HepG2 (cell line): ENCODE measurements around the gene DENND4C. TPM values are rescaled to one million over a fixed set of nuclear protein-coding genes. Genes with fewer than 3 reads are reported as not detected.
A peak's percentile ranks its signal among the peaks of the same experiment; 100 is the strongest.

Source experiments
- CC2D1A ChIP-seq: sonication (generic); formaldehyde crosslinking; IDR thresholded peaks from 2 replicates; pipeline ENCODE4 v1.8.1; 2023; ENCODE audit warnings: mild to moderate bottlenecking, missing genetic modification reagents
- FOXM1 ChIP-seq: sonication (generic); formaldehyde crosslinking; IDR thresholded peaks from 2 replicates; pipeline ENCODE4 v1.5.0; 2020; ENCODE audit warnings: missing genetic modification reagents
- PCBP2 ChIP-seq: fragments of 200-400 bp; formaldehyde crosslinking; optimal IDR thresholded peaks from 2 replicates; pipeline ENCODE3; 2018; ENCODE audit warnings: low read length, low read depth; ENCODE audit not compliant: poor library complexity, severe bottlenecking
- SETDB1 ChIP-seq: sonication (generic); formaldehyde crosslinking; IDR thresholded peaks from 2 replicates; pipeline ENCODE4 v1.5.1; 2020; ENCODE audit warnings: missing genetic modification reagents, mild to moderate bottlenecking, borderline replicate concordance
- STAG1 ChIP-seq: sonication (generic); formaldehyde crosslinking; IDR thresholded peaks from 2 replicates; pipeline ENCODE4 v1.4.0; 2020; ENCODE audit warnings: missing genetic modification reagents
- ZNF550 ChIP-seq: sonication (generic); formaldehyde crosslinking; IDR thresholded peaks from 2 replicates; pipeline ENCODE4 v1.4.0; 2020; ENCODE audit warnings: mild to moderate bottlenecking, missing genetic modification reagents, borderline replicate concordance
- ZNF629 ChIP-seq: sonication (generic); formaldehyde crosslinking; conservative IDR thresholded peaks from 2 replicates; pipeline ENCODE4 v1.5.0; 2020; ENCODE audit warnings: missing genetic modification reagents
- ZNF777 ChIP-seq: sonication (generic); formaldehyde crosslinking; IDR thresholded peaks from 2 replicates; pipeline ENCODE4 v1.4.0; 2020; ENCODE audit warnings: missing genetic modification reagents
- ZNF792 ChIP-seq: IDR thresholded peaks from 2 replicates; pipeline ENCODE4 v1.6.1; 2016
- polyA plus RNA-seq, 8 experiments: library from polyadenylated mRNA; depleted of rRNA in 3 of 8; stranded (reverse) in 7 of 8; unstranded in 1 of 8; fragments of >200 nt; fragmentation: Illumina TruSeq in 4 of 8; extraction: Trizol in 4 of 8; gene quantifications; 2 replicates each; pipeline versions ENCODE4 v1.2.1 to v1.2.3, GENCODE V29; 2011 to 2016; ENCODE audit warnings: low read depth in 4 of 8, missing spikeins in 1 of 8, mixed read lengths in 1 of 8; ENCODE audit not compliant: insufficient read depth in 1 of 8
- total RNA-seq, 5 experiments: library from RNA; depleted of rRNA; stranded (reverse); fragments of >200 nt; fragmentation: Illumina TruSeq; extraction: Trizol; gene quantifications; 2 replicates each; pipeline ENCODE4 v1.2.3, GENCODE V29; 2016; ENCODE audit warnings: low read depth in 1 of 5
- TF ChIP-seq, protein P1 (sequence below): IDR thresholded peaks from 2 replicates; pipeline ENCODE4 v1.6.1; 2016; ENCODE audit warnings: missing compliant biosample characterization, missing genetic modification reagents, borderline replicate concordance
- TF ChIP-seq, protein P2 (sequence below): sonication (generic); formaldehyde crosslinking; IDR thresholded peaks from 2 replicates; pipeline ENCODE4 v1.4.0; 2020; ENCODE audit warnings: mild to moderate bottlenecking, missing genetic modification reagents
- TF ChIP-seq, protein P3 (sequence below): sonication (generic); formaldehyde crosslinking; IDR thresholded peaks from 2 replicates; pipeline ENCODE4 v1.5.0; 2020; ENCODE audit warnings: missing genetic modification reagents
- TF ChIP-seq, protein P4 (sequence below): sonication (generic); formaldehyde crosslinking; IDR thresholded peaks from 2 replicates; pipeline ENCODE4 v1.9.0; 2021; ENCODE audit warnings: missing genetic modification reagents, borderline replicate concordance
- TF ChIP-seq, protein P5 (sequence below): sonication (generic); formaldehyde crosslinking; IDR thresholded peaks from 2 replicates; pipeline ENCODE4 v1.5.1; 2020; ENCODE audit warnings: mild to moderate bottlenecking, missing genetic modification reagents, borderline replicate concordance
- TF ChIP-seq, protein P6 (sequence below): IDR thresholded peaks from 2 replicates; pipeline ENCODE4 v1.6.1; 2016; ENCODE audit warnings: mild to moderate bottlenecking, missing biosample characterization, missing genetic modification reagents

The DENND4C gene
- total and polyA plus RNA-seq, 2 of the 13 experiments (the other 11 are each of a cell fraction or from before 2014, with no cell fraction given): 19.1 to 27.2 TPM

DNA sequence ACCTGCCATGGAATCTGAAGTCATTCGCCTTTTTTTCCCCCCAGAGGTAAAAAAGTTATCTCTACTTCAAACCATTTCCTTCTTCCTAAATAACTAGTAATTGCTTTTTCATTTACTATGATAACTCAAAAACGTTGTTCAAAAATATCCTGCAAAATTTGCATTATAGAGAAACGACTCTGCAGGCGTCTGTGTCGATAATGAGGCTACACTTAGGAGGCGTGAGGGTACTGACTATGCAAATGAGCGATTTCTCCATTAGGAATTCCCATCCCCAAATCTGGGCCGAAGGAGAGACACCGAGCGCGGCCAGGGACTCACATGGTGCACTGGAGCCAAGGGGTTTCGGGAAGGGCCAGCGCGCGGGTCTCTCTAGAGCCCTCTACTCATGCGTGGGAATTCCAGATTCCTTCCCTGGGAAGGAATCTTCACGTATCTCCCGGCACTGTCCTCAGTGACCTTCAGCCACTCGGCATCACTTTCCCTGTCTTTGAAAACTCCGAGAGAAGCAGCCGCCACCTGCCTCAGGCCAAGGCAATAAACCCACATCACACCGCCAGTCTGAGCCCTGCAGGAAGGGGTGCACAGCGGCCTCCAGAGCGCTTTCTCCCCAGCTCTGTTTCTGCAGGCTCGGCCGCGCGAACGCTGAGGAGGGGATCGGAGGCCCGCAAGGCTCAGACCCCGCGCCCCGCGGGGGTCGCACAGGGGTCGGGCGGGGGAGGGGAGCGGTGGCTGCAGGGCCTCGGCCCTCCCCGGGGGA, 718 bp upstream of the DENND4C start (continued):
- TF ChIP-seq, protein P1, sequence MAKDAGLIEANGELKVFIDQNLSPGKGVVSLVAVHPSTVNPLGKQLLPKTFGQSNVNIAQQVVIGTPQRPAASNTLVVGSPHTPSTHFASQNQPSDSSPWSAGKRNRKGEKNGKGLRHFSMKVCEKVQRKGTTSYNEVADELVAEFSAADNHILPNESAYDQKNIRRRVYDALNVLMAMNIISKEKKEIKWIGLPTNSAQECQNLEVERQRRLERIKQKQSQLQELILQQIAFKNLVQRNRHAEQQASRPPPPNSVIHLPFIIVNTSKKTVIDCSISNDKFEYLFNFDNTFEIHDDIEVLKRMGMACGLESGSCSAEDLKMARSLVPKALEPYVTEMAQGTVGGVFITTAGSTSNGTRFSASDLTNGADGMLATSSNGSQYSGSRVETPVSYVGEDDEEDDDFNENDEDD: no peak
- TF ChIP-seq, protein P2, sequence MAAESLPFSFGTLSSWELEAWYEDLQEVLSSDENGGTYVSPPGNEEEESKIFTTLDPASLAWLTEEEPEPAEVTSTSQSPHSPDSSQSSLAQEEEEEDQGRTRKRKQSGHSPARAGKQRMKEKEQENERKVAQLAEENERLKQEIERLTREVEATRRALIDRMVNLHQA: no peak
- TF ChIP-seq FOXM1 (CRISPR knock-in tag) (no peak), ZNF792 (CRISPR knock-in tag) (peak; percentile 36; the same call in 1 of the 2 replicates), CC2D1A (CRISPR knock-in tag) (no peak), STAG1 (no peak), ZNF550 (CRISPR knock-in tag) (no peak), ZNF777 (CRISPR knock-in tag) (no peak), PCBP2 (no peak), ZNF629 (no peak), SETDB1 (no peak)
- TF ChIP-seq, protein P3, sequence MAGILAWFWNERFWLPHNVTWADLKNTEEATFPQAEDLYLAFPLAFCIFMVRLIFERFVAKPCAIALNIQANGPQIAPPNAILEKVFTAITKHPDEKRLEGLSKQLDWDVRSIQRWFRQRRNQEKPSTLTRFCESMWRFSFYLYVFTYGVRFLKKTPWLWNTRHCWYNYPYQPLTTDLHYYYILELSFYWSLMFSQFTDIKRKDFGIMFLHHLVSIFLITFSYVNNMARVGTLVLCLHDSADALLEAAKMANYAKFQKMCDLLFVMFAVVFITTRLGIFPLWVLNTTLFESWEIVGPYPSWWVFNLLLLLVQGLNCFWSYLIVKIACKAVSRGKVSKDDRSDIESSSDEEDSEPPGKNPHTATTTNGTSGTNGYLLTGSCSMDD (CRISPR knock-in tag): no peak
- TF ChIP-seq, protein P4, sequence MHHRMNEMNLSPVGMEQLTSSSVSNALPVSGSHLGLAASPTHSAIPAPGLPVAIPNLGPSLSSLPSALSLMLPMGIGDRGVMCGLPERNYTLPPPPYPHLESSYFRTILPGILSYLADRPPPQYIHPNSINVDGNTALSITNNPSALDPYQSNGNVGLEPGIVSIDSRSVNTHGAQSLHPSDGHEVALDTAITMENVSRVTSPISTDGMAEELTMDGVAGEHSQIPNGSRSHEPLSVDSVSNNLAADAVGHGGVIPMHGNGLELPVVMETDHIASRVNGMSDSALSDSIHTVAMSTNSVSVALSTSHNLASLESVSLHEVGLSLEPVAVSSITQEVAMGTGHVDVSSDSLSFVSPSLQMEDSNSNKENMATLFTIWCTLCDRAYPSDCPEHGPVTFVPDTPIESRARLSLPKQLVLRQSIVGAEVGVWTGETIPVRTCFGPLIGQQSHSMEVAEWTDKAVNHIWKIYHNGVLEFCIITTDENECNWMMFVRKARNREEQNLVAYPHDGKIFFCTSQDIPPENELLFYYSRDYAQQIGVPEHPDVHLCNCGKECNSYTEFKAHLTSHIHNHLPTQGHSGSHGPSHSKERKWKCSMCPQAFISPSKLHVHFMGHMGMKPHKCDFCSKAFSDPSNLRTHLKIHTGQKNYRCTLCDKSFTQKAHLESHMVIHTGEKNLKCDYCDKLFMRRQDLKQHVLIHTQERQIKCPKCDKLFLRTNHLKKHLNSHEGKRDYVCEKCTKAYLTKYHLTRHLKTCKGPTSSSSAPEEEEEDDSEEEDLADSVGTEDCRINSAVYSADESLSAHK: no peak
- TF ChIP-seq, protein P5, sequence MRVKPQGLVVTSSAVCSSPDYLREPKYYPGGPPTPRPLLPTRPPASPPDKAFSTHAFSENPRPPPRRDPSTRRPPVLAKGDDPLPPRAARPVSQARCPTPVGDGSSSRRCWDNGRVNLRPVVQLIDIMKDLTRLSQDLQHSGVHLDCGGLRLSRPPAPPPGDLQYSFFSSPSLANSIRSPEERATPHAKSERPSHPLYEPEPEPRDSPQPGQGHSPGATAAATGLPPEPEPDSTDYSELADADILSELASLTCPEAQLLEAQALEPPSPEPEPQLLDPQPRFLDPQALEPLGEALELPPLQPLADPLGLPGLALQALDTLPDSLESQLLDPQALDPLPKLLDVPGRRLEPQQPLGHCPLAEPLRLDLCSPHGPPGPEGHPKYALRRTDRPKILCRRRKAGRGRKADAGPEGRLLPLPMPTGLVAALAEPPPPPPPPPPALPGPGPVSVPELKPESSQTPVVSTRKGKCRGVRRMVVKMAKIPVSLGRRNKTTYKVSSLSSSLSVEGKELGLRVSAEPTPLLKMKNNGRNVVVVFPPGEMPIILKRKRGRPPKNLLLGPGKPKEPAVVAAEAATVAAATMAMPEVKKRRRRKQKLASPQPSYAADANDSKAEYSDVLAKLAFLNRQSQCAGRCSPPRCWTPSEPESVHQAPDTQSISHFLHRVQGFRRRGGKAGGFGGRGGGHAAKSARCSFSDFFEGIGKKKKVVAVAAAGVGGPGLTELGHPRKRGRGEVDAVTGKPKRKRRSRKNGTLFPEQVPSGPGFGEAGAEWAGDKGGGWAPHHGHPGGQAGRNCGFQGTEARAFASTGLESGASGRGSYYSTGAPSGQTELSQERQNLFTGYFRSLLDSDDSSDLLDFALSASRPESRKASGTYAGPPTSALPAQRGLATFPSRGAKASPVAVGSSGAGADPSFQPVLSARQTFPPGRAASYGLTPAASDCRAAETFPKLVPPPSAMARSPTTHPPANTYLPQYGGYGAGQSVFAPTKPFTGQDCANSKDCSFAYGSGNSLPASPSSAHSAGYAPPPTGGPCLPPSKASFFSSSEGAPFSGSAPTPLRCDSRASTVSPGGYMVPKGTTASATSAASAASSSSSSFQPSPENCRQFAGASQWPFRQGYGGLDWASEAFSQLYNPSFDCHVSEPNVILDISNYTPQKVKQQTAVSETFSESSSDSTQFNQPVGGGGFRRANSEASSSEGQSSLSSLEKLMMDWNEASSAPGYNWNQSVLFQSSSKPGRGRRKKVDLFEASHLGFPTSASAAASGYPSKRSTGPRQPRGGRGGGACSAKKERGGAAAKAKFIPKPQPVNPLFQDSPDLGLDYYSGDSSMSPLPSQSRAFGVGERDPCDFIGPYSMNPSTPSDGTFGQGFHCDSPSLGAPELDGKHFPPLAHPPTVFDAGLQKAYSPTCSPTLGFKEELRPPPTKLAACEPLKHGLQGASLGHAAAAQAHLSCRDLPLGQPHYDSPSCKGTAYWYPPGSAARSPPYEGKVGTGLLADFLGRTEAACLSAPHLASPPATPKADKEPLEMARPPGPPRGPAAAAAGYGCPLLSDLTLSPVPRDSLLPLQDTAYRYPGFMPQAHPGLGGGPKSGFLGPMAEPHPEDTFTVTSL: no peak
- TF ChIP-seq, protein P6, sequence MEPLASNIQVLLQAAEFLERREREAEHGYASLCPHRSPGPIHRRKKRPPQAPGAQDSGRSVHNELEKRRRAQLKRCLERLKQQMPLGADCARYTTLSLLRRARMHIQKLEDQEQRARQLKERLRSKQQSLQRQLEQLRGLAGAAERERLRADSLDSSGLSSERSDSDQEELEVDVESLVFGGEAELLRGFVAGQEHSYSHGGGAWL (CRISPR knock-in tag): no peak
